ENCODE results near the gene GLMP.

- TF ChIP-seq FOXP2 (optimal IDR thresholded peaks at IDR 0.05; ENCODE audit: borderline replicate concordance, extremely low read depth, extremely low read length, insufficient read depth) (no peak), POLR2AphosphoS5 (IDR thresholded peaks at IDR 0.05; ENCODE audit: low read depth, low read length) (no peak)
Observed at GRCh38 chr1:156281693-156282478, 13.6 kb downstream of the GLMP start.
